Activated CD8-positive, alpha-beta memory T cell treated with anti-CD3 and anti-CD28 coated beads, Interleukin-2, amount 10 ng/mL, durations not matched to agents 7 days and 5 days (primary cell): ENCODE data around the gene ARFGAP1. TPM values are rescaled to one million over a fixed set of nuclear protein-coding genes. Genes with fewer than 3 reads are reported as not detected.

Experiments
- ATAC-seq: fragments of 150-1000 bp; cut with Tn5 transposase; one replicate; pipeline ENCODE4 v1.10.0; 2021; ENCODE audit warnings: moderate library complexity
- CTCF ChIA-PET: fragments of 350-600 bp; sonication (Branson Sonifier 250); formaldehyde crosslinking; loops from one replicate; lab custom pipeline; 2021; ENCODE audit warnings: antibody characterized with exemption; lab: Charles Lee
- DNase-seq: peaks from one replicate; pipeline ENCODE4 v3.0.0-alpha.2; 2020
- H3K27ac Mint-ChIP-seq: one replicate; pipeline ENCODE4 v1.8.0; 2021; ENCODE audit warnings: mild to moderate bottlenecking, mixed read lengths
- H3K27me3 Mint-ChIP-seq: one replicate; pipeline ENCODE4 v1.8.0; 2021; ENCODE audit warnings: mixed read lengths
- H3K36me3 Mint-ChIP-seq: one replicate; pipeline ENCODE4 v1.8.0; 2021; ENCODE audit warnings: mild to moderate bottlenecking, mixed read lengths
- H3K4me1 Mint-ChIP-seq: one replicate; pipeline ENCODE4 v1.8.0; 2021; ENCODE audit warnings: mixed read lengths
- H3K4me3 Mint-ChIP-seq: one replicate; pipeline ENCODE4 v1.8.0; 2021; ENCODE audit warnings: mild to moderate bottlenecking, moderate library complexity, mixed read lengths
- H3K9me3 Mint-ChIP-seq: one replicate; pipeline ENCODE4 v1.8.0; 2022; ENCODE audit warnings: low read depth, mixed read lengths
- total RNA-seq, 2 experiments: library from RNA; stranded (reverse); gene quantifications; one replicate each; pipeline ENCODE4 v1.2.3, GENCODE V29; 2021

The ARFGAP1 gene
- total RNA-seq, 2 experiments from 2014 or later = 79.6 to 90.2 TPM

GRCh38 chr20:63315240-63315689, 42.7 kb downstream of the ARFGAP1 start:
- no peak for DNase-seq
- Mint-ChIP-seq H3K4me3 (no peak overlapping the region), H3K27ac (no peak overlapping the region), H3K9me3 (no peaks in the 10 kb centered on the region), H3K4me1 (no peaks in the 10 kb centered on the region), H3K36me3 (no peaks in the 10 kb centered on the region), H3K27me3 (no peaks in the 10 kb centered on the region)
- ATAC-seq = no peak
- CTCF ChIA-PET = no interaction called here

GRCh38 chr20:63315731-63316491, 43.3 kb downstream of the ARFGAP1 start:
- CTCF ChIA-PET = no interaction called here
- no peaks in the 10 kb centered on the region for H3K4me1 Mint-ChIP-seq
- DNase-seq = no peak
- no peaks in the 10 kb centered on the region for H3K9me3 Mint-ChIP-seq
- H3K27me3 Mint-ChIP-seq = no peaks in the 10 kb centered on the region
- no peak overlapping the region for H3K4me3 Mint-ChIP-seq
- no peaks in the 10 kb centered on the region for H3K36me3 Mint-ChIP-seq
- no peak for ATAC-seq
- H3K27ac Mint-ChIP-seq = no peak overlapping the region

- Mint-ChIP-seq H3K27ac (no peak overlapping the region), H3K4me1 (no peaks in the 10 kb centered on the region), H3K36me3 (no peaks in the 10 kb centered on the region), H3K27me3 (no peaks in the 10 kb centered on the region), H3K9me3 (no peaks in the 10 kb centered on the region), H3K4me3 (no peak overlapping the region)
- DNase-seq (no peak), ATAC-seq (no peak)
- CTCF ChIA-PET = no interaction called here
These were observed 43.9 kb downstream of the ARFGAP1 start for GRCh38 chr20:63316502-63316921.

GRCh38 chr20:63317061-63317460, 44.4 kb downstream of the ARFGAP1 start:
- DNase-seq = no peak
- H3K9me3 Mint-ChIP-seq = no peaks in the 10 kb centered on the region
- no peaks in the 10 kb centered on the region for H3K36me3 Mint-ChIP-seq
- CTCF ChIA-PET = no interaction called here
- no peak for ATAC-seq
- H3K27ac Mint-ChIP-seq = no peak overlapping the region
- no peaks in the 10 kb centered on the region for H3K27me3 Mint-ChIP-seq
- no peaks in the 10 kb centered on the region for H3K4me1 Mint-ChIP-seq
- H3K4me3 Mint-ChIP-seq = no peak overlapping the region

- H3K4me1 Mint-ChIP-seq = no peaks in the 10 kb centered on the region
- no peak overlapping the region for H3K4me3 Mint-ChIP-seq
- H3K27me3 Mint-ChIP-seq = peaks cover 4% of the 10 kb centered on the region
- no peak for ATAC-seq
- CTCF ChIA-PET = interaction anchor here (1.3 kb wide), 1 partner anchor 8 kb away, joined by 3 read pairs; no protein-coding TSS in a partner anchor
- no peaks in the 10 kb centered on the region for H3K36me3 Mint-ChIP-seq
- no peak for DNase-seq
- no peaks in the 10 kb centered on the region for H3K9me3 Mint-ChIP-seq
- H3K27ac Mint-ChIP-seq = no peak overlapping the region
These were observed 45.1 kb downstream of the ARFGAP1 start for GRCh38 chr20:63317601-63318291.

GRCh38 chr20:63318391-63319163, 46.0 kb downstream of the ARFGAP1 start:
- H3K4me3 Mint-ChIP-seq = no peak overlapping the region
- DNase-seq (no peak), ATAC-seq (no peak)
- H3K27me3 Mint-ChIP-seq = peaks cover 13% of the 10 kb centered on the region
- H3K36me3 Mint-ChIP-seq = no peaks in the 10 kb centered on the region
- H3K27ac Mint-ChIP-seq = no peak overlapping the region
- no peaks in the 10 kb centered on the region for H3K4me1 Mint-ChIP-seq
- H3K9me3 Mint-ChIP-seq = no peaks in the 10 kb centered on the region
- CTCF ChIA-PET = interaction anchor here (1.3 kb wide), 1 partner anchor 8 kb away, joined by 3 read pairs; no protein-coding TSS in a partner anchor

- no peak overlapping the region for H3K4me3 Mint-ChIP-seq
- no peaks in the 10 kb centered on the region for H3K9me3 Mint-ChIP-seq
- H3K36me3 Mint-ChIP-seq = no peaks in the 10 kb centered on the region
- no peaks in the 10 kb centered on the region for H3K4me1 Mint-ChIP-seq
- no peak overlapping the region for H3K27ac Mint-ChIP-seq
- ATAC-seq (no peak), DNase-seq (no peak)
- H3K27me3 Mint-ChIP-seq = peaks cover 21% of the 10 kb centered on the region
- CTCF ChIA-PET = interaction anchor here (1.3 kb wide), 1 partner anchor 9 kb away, joined by 3 read pairs; no protein-coding TSS in a partner anchor
These were observed 46.8 kb downstream of the ARFGAP1 start for GRCh38 chr20:63319164-63320040.

GRCh38 chr20:63320041-63320511, 47.5 kb downstream of the ARFGAP1 start:
- ATAC-seq (no peak), DNase-seq (no peak)
- Mint-ChIP-seq H3K27me3 (peaks cover 21% of the 10 kb centered on the region), H3K36me3 (no peaks in the 10 kb centered on the region), H3K4me1 (no peaks in the 10 kb centered on the region), H3K9me3 (no peaks in the 10 kb centered on the region), H3K27ac (no peak overlapping the region), H3K4me3 (no peak overlapping the region)
- CTCF ChIA-PET = no interaction called here

GRCh38 chr20:63320616-63321147, 48.1 kb downstream of the ARFGAP1 start:
- no peaks in the 10 kb centered on the region for H3K4me1 Mint-ChIP-seq
- peaks cover 21% of the 10 kb centered on the region for H3K27me3 Mint-ChIP-seq
- no peak overlapping the region for H3K4me3 Mint-ChIP-seq
- H3K9me3 Mint-ChIP-seq = no peaks in the 10 kb centered on the region
- CTCF ChIA-PET = no interaction called here
- ATAC-seq (no peak), DNase-seq (no peak)
- H3K27ac Mint-ChIP-seq = no peak overlapping the region
- no peaks in the 10 kb centered on the region for H3K36me3 Mint-ChIP-seq

GRCh38 chr20:63321148-63321831, 48.7 kb downstream of the ARFGAP1 start:
- Mint-ChIP-seq H3K36me3 (no peaks in the 10 kb centered on the region), H3K4me1 (no peaks in the 10 kb centered on the region), H3K9me3 (no peaks in the 10 kb centered on the region), H3K27me3 (peaks cover 21% of the 10 kb centered on the region), H3K4me3 (no peak overlapping the region), H3K27ac (no peak overlapping the region)
- DNase-seq = no peak
- CTCF ChIA-PET = no interaction called here
- no peak for ATAC-seq

GRCh38 chr20:63322146-63322932, 49.7 kb downstream of the ARFGAP1 start:
- H3K4me1 Mint-ChIP-seq = peaks cover 4% of the 10 kb centered on the region
- peaks cover 21% of the 10 kb centered on the region for H3K27me3 Mint-ChIP-seq
- no peaks in the 10 kb centered on the region for H3K36me3 Mint-ChIP-seq
- H3K4me3 Mint-ChIP-seq = no peak overlapping the region
- DNase-seq (no peak), ATAC-seq (no peak)
- no peak overlapping the region for H3K27ac Mint-ChIP-seq
- CTCF ChIA-PET = no interaction called here
- no peaks in the 10 kb centered on the region for H3K9me3 Mint-ChIP-seq
